Forelimb muscle (tissue), 1 donor: ENCODE results near the gene HS6ST3. TPM values are rescaled to one million over a fixed set of nuclear protein-coding genes. Genes with fewer than 3 reads are reported as not detected.
"Not testable (repeated sequence)": the region's sequence is repeated elsewhere in the genome, so short reads cannot be mapped to it uniquely, and the experiment has no call there.

Experiments used
- DNase-seq: peaks from one replicate; pipeline ENCODE4 v3.0.0-alpha.2; 2013; ENCODE audit warnings: low read depth
- polyA plus RNA-seq: library from polyadenylated mRNA; unstranded; fragments of 120-200 nt; gene quantifications from one replicate; pipeline ENCODE4 v1.2.1, GENCODE V29; 2013; ENCODE audit not compliant: insufficient read length

Gene HS6ST3
- polyA plus RNA-seq, 1 donor = 0.18 TPM

GRCh38 chr13:96431044-96431581 lies 341.2 kb downstream of the HS6ST3 start:
- no peak for DNase-seq

GRCh38 chr13:96444676-96445075 lies 354.8 kb downstream of the HS6ST3 start:
- no peak for DNase-seq

GRCh38 chr13:96449920-96450319 lies 360.0 kb downstream of the HS6ST3 start:
- DNase-seq = no peak

- no peak for DNase-seq
These were observed 360.6 kb downstream of the HS6ST3 start for GRCh38 chr13:96450326-96451020.

GRCh38 chr13:96454466-96454865 lies 364.6 kb downstream of the HS6ST3 start:
- no peak for DNase-seq

- DNase-seq = no peak
These were observed 370.7 kb downstream of the HS6ST3 start for GRCh38 chr13:96460609-96461008.

GRCh38 chr13:96473526-96474180 lies 383.7 kb downstream of the HS6ST3 start:
- no peak for DNase-seq

GRCh38 chr13:96474181-96474557 lies 384.3 kb downstream of the HS6ST3 start:
- no peak for DNase-seq

GRCh38 chr13:96475103-96475502 lies 385.2 kb downstream of the HS6ST3 start:
- DNase-seq = no peak

- DNase-seq = no peak
These were observed 391.6 kb downstream of the HS6ST3 start for GRCh38 chr13:96481482-96481881.

- no peak for DNase-seq
These were observed 400.6 kb downstream of the HS6ST3 start for GRCh38 chr13:96490496-96490989.

- DNase-seq = no peak
These were observed 401.2 kb downstream of the HS6ST3 start for GRCh38 chr13:96491103-96491502.

- DNase-seq = no peak
These were observed 402.9 kb downstream of the HS6ST3 start for GRCh38 chr13:96492766-96493165.

- no peak for DNase-seq
These were observed 409.7 kb downstream of the HS6ST3 start for GRCh38 chr13:96499656-96500055.

- DNase-seq = no peak
These were observed 411.0 kb downstream of the HS6ST3 start for GRCh38 chr13:96500953-96501352.

GRCh38 chr13:96503481-96503880 lies 413.6 kb downstream of the HS6ST3 start:
- DNase-seq = no peak

- DNase-seq = no peak
These were observed 421.7 kb downstream of the HS6ST3 start for GRCh38 chr13:96511587-96511986.

GRCh38 chr13:96519380-96519779 lies 429.5 kb downstream of the HS6ST3 start:
- no peak for DNase-seq

GRCh38 chr13:96524398-96525020 lies 434.6 kb downstream of the HS6ST3 start:
- not testable (repeated sequence) for DNase-seq

GRCh38 chr13:96525715-96526114 lies 435.8 kb downstream of the HS6ST3 start:
- DNase-seq = no peak

- DNase-seq = no peak
These were observed 437.6 kb downstream of the HS6ST3 start for GRCh38 chr13:96527497-96527896.

- DNase-seq = no peak
These were observed 442.9 kb downstream of the HS6ST3 start for GRCh38 chr13:96532804-96533203.

GRCh38 chr13:96533408-96533807 lies 443.5 kb downstream of the HS6ST3 start:
- no peak for DNase-seq
